PC-3 (cell line): ENCODE results near the gene SLC12A3.

ENCODE experiments used
- CTCF ChIP-seq: fragments of 300-600 bp; sonication (generic); conservative IDR thresholded peaks from 2 replicates; pipeline ENCODE4 v1.5.1; 2017; ENCODE audit warnings: antibody characterized with exemption, low read depth, mild to moderate bottlenecking, low read length
- EZH2phosphoT487 ChIP-seq: fragments of 300-600 bp; sonication (generic); IDR thresholded peaks from 2 replicates; pipeline ENCODE4 v1.6.1; 2018; ENCODE audit warnings: mild to moderate bottlenecking, antibody characterized with exemption, low read length, borderline replicate concordance

GRCh38 chr16:56879276-56879675, 14.3 kb downstream of the SLC12A3 start:
- TF ChIP-seq EZH2phosphoT487 (no peak), CTCF (no peak)
